ENCODE measurements around the gene C20orf144.

C20orf144 gene

GRCh38 chr20:33658929-33659328 is 3.2 kb upstream of the C20orf144 start:
- H3K4me3 ChIP-seq (ENCODE audit: low read length), result no peak overlapping the region
- no peak for DNase-seq (ENCODE audit: low read depth)
- no peak for TF ChIP-seq CTCF (conservative IDR thresholded peaks at IDR 0.05; ENCODE audit: low read depth, low read length)

GRCh38 chr20:33659341-33660034 is 2.6 kb upstream of the C20orf144 start:
- TF ChIP-seq CTCF (conservative IDR thresholded peaks at IDR 0.05; ENCODE audit: low read depth, low read length), result no peak
- no peak for DNase-seq (ENCODE audit: low read depth)
- H3K4me3 ChIP-seq (ENCODE audit: low read length), result no peak overlapping the region

- no peak for TF ChIP-seq CTCF (conservative IDR thresholded peaks at IDR 0.05; ENCODE audit: low read depth, low read length)
- no peak overlapping the region for H3K4me3 ChIP-seq (ENCODE audit: low read length)
- no peak for DNase-seq (ENCODE audit: low read depth)
Observed at GRCh38 chr20:33660035-33660684, 2.0 kb upstream of the C20orf144 start.

- TF ChIP-seq CTCF (conservative IDR thresholded peaks at IDR 0.05; ENCODE audit: low read depth, low read length), result no peak
- DNase-seq (ENCODE audit: low read depth), result no peak
- H3K4me3 ChIP-seq (ENCODE audit: low read length), result no peak overlapping the region
Observed at GRCh38 chr20:33660685-33661058, 1.5 kb upstream of the C20orf144 start.

GRCh38 chr20:33663161-33664084 is 1.3 kb downstream of the C20orf144 start:
- TF ChIP-seq CTCF (conservative IDR thresholded peaks at IDR 0.05; ENCODE audit: low read depth, low read length), result no peak
- no peak for DNase-seq (ENCODE audit: low read depth)
- H3K4me3 ChIP-seq (ENCODE audit: low read length), result peak overlapping the region; percentile 73

- no peak for DNase-seq (ENCODE audit: low read depth)
- H3K4me3 ChIP-seq (ENCODE audit: low read length), result peak overlapping the region; percentile 73
- TF ChIP-seq CTCF (conservative IDR thresholded peaks at IDR 0.05; ENCODE audit: low read depth, low read length), result no peak
Observed at GRCh38 chr20:33664085-33664761, 2.1 kb downstream of the C20orf144 start.

Measured in retinal pigment epithelial cell (primary cell).